HEK293 (cell line): ENCODE results near the gene C9orf72.

Experiments
- CTCF ChIA-PET: fragments of 350-600 bp; formaldehyde crosslinking; extraction: SDS; loops from one replicate; lab custom pipeline; 2021; ENCODE audit warnings: antibody characterized with exemption; lab: Yijun Ruan, JAX
- POLR2A ChIA-PET: fragments of 300-600 bp; formaldehyde crosslinking; extraction: SDS; loops from one replicate; lab custom pipeline; 2020; ENCODE audit warnings: antibody characterized with exemption, inconsistent platforms; lab: Yijun Ruan, JAX
- H3K27ac ChIP-seq: fragments of 200-500 bp; sonication (Bioruptor generic); 2 replicates; pipeline ENCODE4 v1.5.1; 2014; ENCODE audit warnings: low read depth, low read length, control low read depth, inconsistent platforms; ENCODE audit errors: extremely low read depth
- H3K36me3 ChIP-seq, 2 experiments: fragments of 200-500 bp in 1 of 2; sonication (Bioruptor generic) in 1 of 2; 1 replicate in 1 of 2; 2 replicates in 1 of 2; pipeline ENCODE4 v1.5.1; 2014 to 2017; ENCODE audit warnings: inconsistent platforms in 2 of 2, low read length in 2 of 2; ENCODE audit not compliant: control insufficient read depth in 2 of 2, insufficient read depth in 1 of 2
- H3K4me1 ChIP-seq: fragments of 200-500 bp; sonication (Bioruptor generic); 2 replicates; pipeline ENCODE4 v1.5.1; 2014; ENCODE audit warnings: mild to moderate bottlenecking, low read length, inconsistent platforms; ENCODE audit not compliant: control insufficient read depth, insufficient read depth
- H3K4me3 ChIP-seq: 2 replicates; pipeline ENCODE4 v1.5.1; 2011; ENCODE audit warnings: low read depth, mild to moderate bottlenecking, control low read depth, low read length, moderate library complexity
- H3K9me3 ChIP-seq: fragments of 200-500 bp; sonication (Bioruptor generic); 2 replicates; pipeline ENCODE4 v1.5.1; 2014; ENCODE audit warnings: low read depth, low read length, inconsistent platforms; ENCODE audit not compliant: control insufficient read depth, insufficient read depth
- BCL11B ChIP-seq: fragments of 450-650 bp; formaldehyde crosslinking; IDR thresholded peaks from 2 replicates; pipeline ENCODE4 v1.5.1; 2016; ENCODE audit warnings: low read depth, missing biosample characterization, missing genetic modification characterization
- EGR2 ChIP-seq: fragments of 450-650 bp; formaldehyde crosslinking; IDR thresholded peaks from 2 replicates; pipeline ENCODE4 v1.5.1; 2016; ENCODE audit warnings: low read depth, missing biosample characterization, missing genetic modification characterization
- GFI1B ChIP-seq: fragments of 450-650 bp; formaldehyde crosslinking; IDR thresholded peaks from 2 replicates; pipeline ENCODE4 v1.5.1; 2016; ENCODE audit warnings: missing biosample characterization, missing genetic modification characterization
- GLI4 ChIP-seq: fragments of 450-650 bp; formaldehyde crosslinking; IDR thresholded peaks from 2 replicates; pipeline ENCODE4 v1.5.1; 2016; ENCODE audit warnings: missing biosample characterization, missing genetic modification characterization
- KLF16 ChIP-seq: fragments of 450-650 bp; formaldehyde crosslinking; IDR thresholded peaks from 2 replicates; pipeline ENCODE4 v1.5.1; 2017; ENCODE audit warnings: missing biosample characterization, missing genetic modification characterization
- MZF1 ChIP-seq: fragments of 450-650 bp; formaldehyde crosslinking; IDR thresholded peaks from 2 replicates; pipeline ENCODE4 v1.5.1; 2017; ENCODE audit warnings: missing biosample characterization, missing genetic modification characterization, borderline replicate concordance
- OSR2 ChIP-seq: fragments of 450-650 bp; formaldehyde crosslinking; IDR thresholded peaks from 2 replicates; pipeline ENCODE4 v1.5.1; 2016; ENCODE audit warnings: missing biosample characterization, missing genetic modification characterization
- PBX3 ChIP-seq: sonication (generic); formaldehyde crosslinking; IDR thresholded peaks from 2 replicates; pipeline ENCODE4 v1.8.1; 2022; ENCODE audit warnings: mild to moderate bottlenecking, moderate library complexity, missing genetic modification reagents
- SP2 ChIP-seq: fragments of 450-650 bp; formaldehyde crosslinking; IDR thresholded peaks from 2 replicates; pipeline ENCODE4 v1.5.1; 2016; ENCODE audit warnings: missing biosample characterization, missing genetic modification characterization
- ZBTB26 ChIP-seq: fragments of 450-650 bp; formaldehyde crosslinking; optimal IDR thresholded peaks from 2 replicates; pipeline ENCODE3; 2016; ENCODE audit warnings: missing biosample characterization, mild to moderate bottlenecking, missing genetic modification characterization
- ZBTB7A ChIP-seq: fragments of 450-650 bp; formaldehyde crosslinking; IDR thresholded peaks from 2 replicates; pipeline ENCODE4 v1.5.1; 2016; ENCODE audit warnings: low read depth, missing biosample characterization, missing genetic modification characterization
- ZNF112 ChIP-seq: fragments of 450-650 bp; formaldehyde crosslinking; IDR thresholded peaks from 2 replicates; pipeline ENCODE4 v1.5.0; 2017; ENCODE audit warnings: missing biosample characterization, missing genetic modification characterization
- ZNF214 ChIP-seq: fragments of 450-650 bp; formaldehyde crosslinking; IDR thresholded peaks from 2 replicates; pipeline ENCODE4 v1.5.1; 2017; ENCODE audit warnings: missing biosample characterization, mild to moderate bottlenecking, missing genetic modification characterization, borderline replicate concordance
- ZNF266 ChIP-seq: fragments of 450-650 bp; formaldehyde crosslinking; IDR thresholded peaks from 2 replicates; pipeline ENCODE4 v1.5.1; 2016; ENCODE audit warnings: missing biosample characterization, missing genetic modification characterization, low read depth
- ZNF292 ChIP-seq: fragments of 450-650 bp; formaldehyde crosslinking; IDR thresholded peaks from 2 replicates; pipeline ENCODE4 v1.5.1; 2016; ENCODE audit warnings: low read depth, missing biosample characterization, missing genetic modification characterization, borderline replicate concordance
- ZNF335 ChIP-seq: fragments of 450-650 bp; formaldehyde crosslinking; conservative IDR thresholded peaks from 2 replicates; pipeline ENCODE4 v1.5.1; 2016; ENCODE audit warnings: missing biosample characterization, missing genetic modification characterization
- ZNF473 ChIP-seq: fragments of 450-650 bp; formaldehyde crosslinking; IDR thresholded peaks from 2 replicates; pipeline ENCODE4 v1.5.1; 2017; ENCODE audit warnings: missing biosample characterization, missing genetic modification characterization
- ZNF555 ChIP-seq: fragments of 450-650 bp; formaldehyde crosslinking; conservative IDR thresholded peaks from 2 replicates; pipeline ENCODE4 v1.5.1; 2017; ENCODE audit warnings: missing biosample characterization, mild to moderate bottlenecking, missing genetic modification characterization, inconsistent platforms
- ZNF560 ChIP-seq: fragments of 450-650 bp; formaldehyde crosslinking; IDR thresholded peaks from 2 replicates; pipeline ENCODE4 v1.5.1; 2017; ENCODE audit warnings: missing biosample characterization, missing genetic modification characterization, borderline replicate concordance
- ZNF645 ChIP-seq: fragments of 450-650 bp; formaldehyde crosslinking; IDR thresholded peaks from 2 replicates; pipeline ENCODE4; 2016; ENCODE audit warnings: missing biosample characterization, missing genetic modification characterization
- ZNF768 ChIP-seq: fragments of 450-650 bp; formaldehyde crosslinking; IDR thresholded peaks from 2 replicates; pipeline ENCODE4 v1.5.1; 2018; ENCODE audit warnings: missing biosample characterization, mild to moderate bottlenecking, missing genetic modification characterization
- ZNF776 ChIP-seq: fragments of 450-650 bp; formaldehyde crosslinking; IDR thresholded peaks from 2 replicates; pipeline ENCODE4 v1.5.0; 2017; ENCODE audit warnings: missing biosample characterization, missing genetic modification characterization, borderline replicate concordance
- ZSCAN30 ChIP-seq: fragments of 450-650 bp; IDR thresholded peaks from 2 replicates; pipeline ENCODE4 v1.5.1; 2018; ENCODE audit warnings: missing biosample characterization, mild to moderate bottlenecking, missing genetic modification characterization, moderate library complexity

Gene C9orf72

GRCh38 chr9:27569406-27569805, 3.9 kb downstream of the C9orf72 start (continued):
- TF ChIP-seq ZNF645 (tag by site-specific recombination), result no peak

- ChIA-PET POLR2A (no interaction called here), CTCF (no interaction called here)
- 0 out of 2 replicates have a peak, but pooled peaks cover 3% of the 10 kb centered on the region for H3K4me1 ChIP-seq
- H3K36me3 ChIP-seq, result peaks cover 0 to 25% of the 10 kb centered on the region in 2 experiments; a peak in 2 of 3 replicates
- no peak overlapping the region for H3K27ac ChIP-seq
- TF ChIP-seq ZNF214 (no peak), ZNF560 (no peak), ZSCAN30 (tag by site-specific recombination) (no peak), EGR2 (tag by site-specific recombination) (no peak), GLI4 (tag by site-specific recombination) (no peak), ZNF768 (tag by site-specific recombination) (no peak), ZNF335 (tag by site-specific recombination) (no peak), PBX3 (CRISPR knock-in tag) (no peak), ZNF473 (tag by site-specific recombination) (no peak)
- no peak overlapping the region for H3K4me3 ChIP-seq
- no peaks in the 10 kb centered on the region for H3K9me3 ChIP-seq
Observed at GRCh38 chr9:27566118-27566517, 7.2 kb downstream of the C9orf72 start.

- CTCF ChIA-PET, result no interaction called here
- no peak for TF ChIP-seq ZBTB7A (tag by site-specific recombination)
- no peak for TF ChIP-seq ZBTB26 (tag by site-specific recombination)
- no peak for TF ChIP-seq EGR2 (tag by site-specific recombination)
- TF ChIP-seq ZNF112 (tag by site-specific recombination), result no peak
- TF ChIP-seq ZNF768 (tag by site-specific recombination), result no peak
- TF ChIP-seq MZF1 (tag by site-specific recombination), result no peak
- no peak for TF ChIP-seq BCL11B (tag by site-specific recombination)
- TF ChIP-seq ZNF555 (tag by site-specific recombination), result no peak
- no peak for TF ChIP-seq ZNF776 (tag by site-specific recombination)
- TF ChIP-seq ZNF560, result no peak
- no peak for TF ChIP-seq GFI1B (tag by site-specific recombination)
- TF ChIP-seq ZNF292 (tag by site-specific recombination), result no peak
- TF ChIP-seq ZNF266 (tag by site-specific recombination), result no peak
- no peak for TF ChIP-seq OSR2 (tag by site-specific recombination)
- no peak for TF ChIP-seq KLF16 (tag by site-specific recombination)
- TF ChIP-seq SP2 (tag by site-specific recombination), result no peak
- TF ChIP-seq, all 188 proteins: peak for 0
- Histone ChIP-seq H3K4me3 (no peak overlapping the region), H3K4me1 (0 out of 2 replicates have a peak, but pooled peaks cover 3% of the 10 kb centered on the region), H3K36me3 (peaks cover 0 to 29% of the 10 kb centered on the region in 2 experiments; a peak in 2 of 3 replicates), H3K9me3 (no peaks in the 10 kb centered on the region), H3K27ac (no peak overlapping the region)
- POLR2A ChIA-PET, result no interaction called here
Observed at GRCh38 chr9:27565696-27566095, 7.6 kb downstream of the C9orf72 start.
